ENCODE measurements around the gene MAST1. TPM values are rescaled to one million over a fixed set of nuclear protein-coding genes. Genes with fewer than 3 reads are reported as not detected.
A peak's percentile ranks its signal among the peaks of the same experiment; 100 is the strongest.
"Not testable (repeated sequence)": the region's sequence is repeated elsewhere in the genome, so short reads cannot be mapped to it uniquely, and the experiment has no call there.

The MAST1 gene
- total RNA-seq, 2 experiments from 2014 or later: 2.4 to 3.0 TPM

DNA sequence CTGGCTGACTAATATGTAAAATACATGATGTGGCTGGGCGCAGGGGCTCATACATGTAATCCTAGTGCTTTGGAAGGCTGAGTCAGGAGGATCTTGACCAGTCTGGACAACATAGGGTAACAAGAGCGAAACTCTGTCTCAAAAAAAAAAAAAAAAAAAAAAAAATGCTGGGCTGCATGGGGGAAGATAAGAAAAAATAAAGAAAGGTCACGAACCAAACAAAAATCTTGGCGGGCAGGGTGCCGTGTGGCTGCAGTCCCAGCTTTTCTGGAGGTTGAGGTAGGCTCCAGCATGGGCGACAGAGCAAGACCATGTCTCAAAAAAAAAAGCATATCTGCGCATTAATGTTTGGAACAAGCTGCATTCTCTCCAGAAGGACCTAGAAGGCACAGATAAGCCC, 23.2 kb upstream of the MAST1 start:
- DNase-seq (no peak), ATAC-seq (no peak)
- Mint-ChIP-seq H3K27ac (no peak overlapping the region), H3K27me3 (no peaks in the 10 kb centered on the region), H3K4me1 (ENCODE audit: low read depth) (no peaks in the 10 kb centered on the region), H3K36me3 (ENCODE audit: low read depth) (peaks cover 17% of the 10 kb centered on the region), H3K9me3 (no peaks in the 10 kb centered on the region), H3K4me3 (no peak overlapping the region)
- ChIA-PET POLR2A (interaction anchor here (0.6 to 1.3 kb wide), 3 partner anchors 9 to 621 kb away, joined by 3 to 4 read pairs (median 3); partner anchors contain the start of gene RNASEH2A), CTCF (interaction anchor here (1.4 to 6.3 kb wide), 4 partner anchors 11 to 49 kb away, joined by 8 to 26 read pairs (median 9); no protein-coding TSS in a partner anchor)
- TF ChIP-seq, protein P1, sequence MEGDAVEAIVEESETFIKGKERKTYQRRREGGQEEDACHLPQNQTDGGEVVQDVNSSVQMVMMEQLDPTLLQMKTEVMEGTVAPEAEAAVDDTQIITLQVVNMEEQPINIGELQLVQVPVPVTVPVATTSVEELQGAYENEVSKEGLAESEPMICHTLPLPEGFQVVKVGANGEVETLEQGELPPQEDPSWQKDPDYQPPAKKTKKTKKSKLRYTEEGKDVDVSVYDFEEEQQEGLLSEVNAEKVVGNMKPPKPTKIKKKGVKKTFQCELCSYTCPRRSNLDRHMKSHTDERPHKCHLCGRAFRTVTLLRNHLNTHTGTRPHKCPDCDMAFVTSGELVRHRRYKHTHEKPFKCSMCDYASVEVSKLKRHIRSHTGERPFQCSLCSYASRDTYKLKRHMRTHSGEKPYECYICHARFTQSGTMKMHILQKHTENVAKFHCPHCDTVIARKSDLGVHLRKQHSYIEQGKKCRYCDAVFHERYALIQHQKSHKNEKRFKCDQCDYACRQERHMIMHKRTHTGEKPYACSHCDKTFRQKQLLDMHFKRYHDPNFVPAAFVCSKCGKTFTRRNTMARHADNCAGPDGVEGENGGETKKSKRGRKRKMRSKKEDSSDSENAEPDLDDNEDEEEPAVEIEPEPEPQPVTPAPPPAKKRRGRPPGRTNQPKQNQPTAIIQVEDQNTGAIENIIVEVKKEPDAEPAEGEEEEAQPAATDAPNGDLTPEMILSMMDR (IDR thresholded peaks at IDR 0.05): no peak
- intact Hi-C loops (cut with micrococcal nuclease): no loop called here

DNA sequence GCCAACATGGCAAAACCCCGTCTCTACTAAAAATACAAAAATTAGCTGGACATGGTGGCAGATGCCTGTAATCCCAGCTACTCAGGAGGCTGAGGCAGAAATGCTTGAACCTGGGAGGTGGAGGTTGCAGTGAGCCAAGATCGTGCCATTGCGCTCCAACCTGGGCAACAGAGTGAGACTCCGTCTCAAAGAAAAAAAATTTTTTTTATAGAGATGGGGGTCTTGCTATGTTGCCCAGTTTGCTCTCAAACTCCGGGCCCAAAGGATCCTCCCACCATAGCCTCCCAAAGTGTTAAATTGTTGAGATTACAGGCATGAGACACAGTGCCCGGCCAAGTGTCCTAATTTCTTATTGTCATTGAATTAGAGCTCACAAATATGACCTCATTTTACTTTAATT, 21.1 kb upstream of the MAST1 start:
- POLR2A ChIA-PET; H3K9me3 Mint-ChIP-seq; H3K4me3 Mint-ChIP-seq; DNase-seq; H3K27me3 Mint-ChIP-seq; H3K4me1 Mint-ChIP-seq (ENCODE audit: low read depth); ATAC-seq; H3K27ac Mint-ChIP-seq; intact Hi-C loops (cut with micrococcal nuclease): not testable (repeated sequence)
- peaks cover 14% of the 10 kb centered on the region for H3K36me3 Mint-ChIP-seq (ENCODE audit: low read depth)
- CTCF ChIA-PET: interaction anchor here (0.8 to 1.4 kb wide), 3 partner anchors 21 to 148 kb away, joined by 3 to 5 read pairs (median 4); no protein-coding TSS in a partner anchor

DNA sequence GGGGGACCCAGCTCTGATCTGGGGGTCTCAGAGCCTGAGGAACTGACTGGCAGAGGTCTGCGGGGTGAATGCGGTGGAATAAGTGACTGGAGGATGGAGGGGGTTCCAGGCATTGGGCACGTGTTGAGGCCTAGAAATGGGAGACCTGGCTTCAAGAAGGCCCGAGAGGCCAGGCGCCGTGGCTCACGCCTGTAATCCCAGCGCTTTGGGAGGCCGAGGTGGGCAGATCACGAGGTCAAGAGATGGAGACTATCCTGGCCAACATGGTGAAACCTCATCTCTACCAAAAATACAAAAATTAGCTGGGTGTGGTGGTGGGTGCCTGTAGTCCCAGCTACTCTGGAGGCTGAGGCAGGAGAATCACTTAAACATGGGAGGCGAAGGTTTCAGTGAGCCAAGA, 20.5 kb upstream of the MAST1 start:
- intact Hi-C loops (cut with micrococcal nuclease); POLR2A ChIA-PET; ATAC-seq; DNase-seq; H3K27ac Mint-ChIP-seq; H3K9me3 Mint-ChIP-seq; H3K4me3 Mint-ChIP-seq; H3K4me1 Mint-ChIP-seq (ENCODE audit: low read depth); H3K27me3 Mint-ChIP-seq: not testable (repeated sequence)
- peaks cover 12% of the 10 kb centered on the region for H3K36me3 Mint-ChIP-seq (ENCODE audit: low read depth)
- CTCF ChIA-PET: interaction anchor here (0.8 to 2.1 kb wide), 3 partner anchors 21 to 60 kb away, joined by 3 to 8 read pairs (median 5); no protein-coding TSS in a partner anchor

DNA sequence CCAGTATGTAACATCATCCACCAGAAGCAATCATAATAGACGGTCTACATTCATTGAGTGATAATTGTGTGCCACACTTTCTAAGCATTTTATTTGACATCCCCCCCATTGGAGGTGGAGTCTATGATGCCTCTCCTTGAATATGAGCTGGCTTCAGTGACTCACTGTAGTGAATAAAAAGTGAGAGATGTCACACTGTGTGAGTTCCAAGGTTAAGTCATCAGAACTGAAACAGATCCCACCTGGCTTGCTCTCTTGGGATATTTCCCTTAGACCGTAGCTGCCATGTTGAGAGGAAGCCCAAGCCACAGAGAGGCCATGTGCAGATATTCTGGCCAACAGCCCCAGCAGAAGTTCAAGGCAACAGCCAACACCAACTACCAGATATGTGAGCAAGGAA, 16.6 kb upstream of the MAST1 start:
- POLR2A ChIA-PET: no interaction called here
- no peaks in the 10 kb centered on the region for H3K4me1 Mint-ChIP-seq (ENCODE audit: low read depth)
- no peak for DNase-seq
- no peak overlapping the region for H3K27ac Mint-ChIP-seq
- ATAC-seq: no peak
- TF ChIP-seq, protein P1 (IDR thresholded peaks at IDR 0.05): no peak
- no peaks in the 10 kb centered on the region for H3K9me3 Mint-ChIP-seq
- CTCF ChIA-PET: interaction anchor here (1.4 to 1.9 kb wide), 2 partner anchors 26 to 64 kb away, joined by 5 to 6 read pairs; no protein-coding TSS in a partner anchor
- no peak overlapping the region for H3K4me3 Mint-ChIP-seq
- intact Hi-C loops (cut with micrococcal nuclease): no loop called here
- no peaks in the 10 kb centered on the region for H3K36me3 Mint-ChIP-seq (ENCODE audit: low read depth)
- H3K27me3 Mint-ChIP-seq: peaks cover 16% of the 10 kb centered on the region

DNA sequence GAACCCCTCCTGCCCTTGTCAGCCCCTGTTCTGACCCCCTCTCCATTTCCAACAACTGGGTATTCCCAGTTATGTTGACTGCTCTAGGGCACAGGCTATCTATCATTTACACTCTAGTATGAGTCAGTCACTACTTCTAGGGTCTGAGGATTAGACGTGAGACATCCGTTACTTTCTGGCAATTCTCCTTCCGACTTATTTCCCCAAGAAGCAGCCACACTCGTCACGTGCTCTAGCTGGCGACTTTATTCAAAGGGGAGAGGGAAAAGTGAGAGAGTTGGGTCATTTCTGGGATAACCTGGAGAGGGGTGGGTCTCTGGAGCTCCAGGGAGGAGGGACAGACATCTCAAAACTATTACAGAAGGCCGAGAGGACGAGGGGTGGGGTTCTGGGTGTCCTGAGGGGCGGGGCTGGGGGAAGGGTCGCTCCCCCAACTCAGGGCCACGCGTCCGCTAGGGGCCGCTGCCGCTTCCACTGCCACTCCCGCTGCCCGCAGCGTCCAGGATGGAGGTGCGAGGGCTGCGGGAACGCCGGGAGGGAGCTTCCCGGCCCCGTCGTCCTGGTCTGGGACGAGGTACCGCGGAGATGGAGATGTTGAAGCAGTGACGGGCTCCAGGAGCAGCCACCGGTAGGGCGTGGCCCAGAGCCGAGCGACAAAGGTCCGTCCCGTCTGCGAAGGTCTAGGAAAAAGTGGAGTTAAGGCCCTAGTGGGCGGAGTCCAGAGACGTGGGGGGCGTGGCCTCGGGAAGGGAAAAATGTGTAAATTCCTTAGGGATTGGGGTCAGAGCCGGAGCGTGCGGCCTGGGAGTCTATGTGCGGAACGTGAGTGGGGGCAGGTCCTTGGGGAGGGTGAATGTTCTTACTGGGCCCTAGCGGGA, 12.8 kb upstream of the MAST1 start:
- CTCF ChIA-PET: interaction anchor here (0.6 to 3.3 kb wide), 12 partner anchors 9 to 236 kb away, joined by 3 to 35 read pairs (median 4); partner anchors contain the start of gene RTBDN
- TF ChIP-seq, protein P1 (IDR thresholded peaks at IDR 0.05): peak; percentile 51
- intact Hi-C loops (cut with micrococcal nuclease): no loop called here
- no peak overlapping the region for H3K4me3 Mint-ChIP-seq
- DNase-seq: peak; percentile 45
- H3K4me1 Mint-ChIP-seq (ENCODE audit: low read depth): peaks cover 4% of the 10 kb centered on the region
- H3K9me3 Mint-ChIP-seq: no peaks in the 10 kb centered on the region
- ATAC-seq: peak; percentile 27
- no peak overlapping the region for H3K27ac Mint-ChIP-seq
- peaks cover 39% of the 10 kb centered on the region for H3K27me3 Mint-ChIP-seq
- no peaks in the 10 kb centered on the region for H3K36me3 Mint-ChIP-seq (ENCODE audit: low read depth)
- POLR2A ChIA-PET: interaction anchor here (0.9 to 1.1 kb wide), 4 partner anchors 9 to 65 kb away, joined by 3 to 4 read pairs (median 4); partner anchors contain the start of genes GCDH, PRDX2, RTBDN and THSD8
